Endothelial cell of hepatic sinusoid (primary cell): ENCODE data around the gene TSNAXIP1.

Source experiments
- in situ Hi-C: cut with HindIII; loops from 2 replicates; pipeline ENCODE4 v1.10.0; 2017; ENCODE audit warnings: low sequenced_read_pairs

Gene TSNAXIP1

GRCh38 chr16:67857547-67858233, 51.0 kb downstream of the TSNAXIP1 start:
- in situ Hi-C loops: no loop called here

GRCh38 chr16:67858500-67858899, 51.8 kb downstream of the TSNAXIP1 start:
- in situ Hi-C loops: no loop called here

- in situ Hi-C loops: loop anchor here (5.0 kb wide), 1 partner anchor 38 kb away; no protein-coding TSS in a partner anchor
Measured at GRCh38 chr16:67860589-67861398, 54.1 kb downstream of the TSNAXIP1 start.

GRCh38 chr16:67861877-67862276, 55.2 kb downstream of the TSNAXIP1 start:
- in situ Hi-C loops: loop anchor here (5.0 kb wide), 1 partner anchor 40 kb away; no protein-coding TSS in a partner anchor

GRCh38 chr16:67862623-67863583, 56.2 kb downstream of the TSNAXIP1 start:
- in situ Hi-C loops: loop anchor here (5.0 kb wide), 1 partner anchor 41 kb away; no protein-coding TSS in a partner anchor

GRCh38 chr16:67864044-67864443, 57.4 kb downstream of the TSNAXIP1 start:
- in situ Hi-C loops: loop anchor here (5.0 kb wide), 1 partner anchor 42 kb away; no protein-coding TSS in a partner anchor

- in situ Hi-C loops: loop anchor here (5.0 kb wide), 1 partner anchor 42 kb away; no protein-coding TSS in a partner anchor
Measured at GRCh38 chr16:67864594-67864993, 57.9 kb downstream of the TSNAXIP1 start.

GRCh38 chr16:67865318-67865717, 58.6 kb downstream of the TSNAXIP1 start:
- in situ Hi-C loops: no loop called here

- in situ Hi-C loops: no loop called here
Measured at GRCh38 chr16:67868290-67868689, 61.6 kb downstream of the TSNAXIP1 start.

GRCh38 chr16:67869653-67870052, 63.0 kb downstream of the TSNAXIP1 start:
- in situ Hi-C loops: no loop called here

- in situ Hi-C loops: no loop called here
Measured at GRCh38 chr16:67871256-67871655, 64.6 kb downstream of the TSNAXIP1 start.

- in situ Hi-C loops: no loop called here
Measured at GRCh38 chr16:67872131-67872630, 65.5 kb downstream of the TSNAXIP1 start.

GRCh38 chr16:67872631-67873434, 66.1 kb downstream of the TSNAXIP1 start, which contains the start of gene EDC4:
EDC4 (plus strand) TSS chr16:67873052; CDS start chr16:67873262, 210 bp downstream.
- in situ Hi-C loops: no loop called here

GRCh38 chr16:67873435-67874370, 67.0 kb downstream of the TSNAXIP1 start:
- in situ Hi-C loops: no loop called here

GRCh38 chr16:67874372-67874771, 67.7 kb downstream of the TSNAXIP1 start:
- in situ Hi-C loops: no loop called here

GRCh38 chr16:67877064-67877463, 70.4 kb downstream of the TSNAXIP1 start:
- in situ Hi-C loops: loop anchor here (25.0 kb wide), 1 partner anchor 185 kb away; no protein-coding TSS in a partner anchor
